ENCODE data around the gene FBXO28. TPM values are rescaled to one million over a fixed set of nuclear protein-coding genes. Genes with fewer than 3 reads are reported as not detected.

FBXO28 gene
- total RNA-seq, 1 experiment from 2014 or later, result 37.0 TPM

DNA sequence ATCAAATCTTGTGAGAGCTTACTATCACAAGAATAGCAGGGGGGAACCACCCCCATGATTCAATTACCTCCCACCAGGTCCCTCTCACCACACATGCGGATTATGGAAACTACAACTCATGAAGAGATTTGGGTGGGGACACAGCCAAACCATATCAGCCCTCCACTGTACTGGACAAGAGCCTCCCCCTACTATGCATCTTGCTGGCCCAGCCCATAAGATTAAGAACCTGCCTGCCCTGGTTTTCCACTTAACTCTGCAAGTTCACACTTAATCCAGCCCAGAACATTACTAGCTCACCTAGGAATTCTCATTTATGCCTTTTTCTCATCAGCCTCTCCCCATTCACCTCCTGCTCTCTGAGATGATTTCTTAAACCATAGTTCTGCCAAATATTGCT, 18.0 kb upstream of the FBXO28 start:
- intact Hi-C loops (cut with micrococcal nuclease), result no loop called here
- ATAC-seq (no peak), DNase-seq (ENCODE audit: low read depth, low spot score) (no peak)
- H3K4me3 ChIP-seq (replicated peaks in 1 of 2; ENCODE audit: low read depth in 1 of 2, low read length in 2 of 2), result no peak overlapping the region
- no peaks in the 10 kb centered on the region for H3K79me2 ChIP-seq (ENCODE audit: insufficient read depth, low read length)
- no peak for TF ChIP-seq EZH2phosphoT487 (IDR thresholded peaks at IDR 0.05; ENCODE audit: borderline replicate concordance)
- TF ChIP-seq ZFX (IDR thresholded peaks at IDR 0.05), result no peak
- TF ChIP-seq JUND (IDR thresholded peaks at IDR 0.05), result no peak
- TF ChIP-seq SIN3A (IDR thresholded peaks at IDR 0.05; ENCODE audit: low read depth), result no peak
- TF ChIP-seq SRF (IDR thresholded peaks at IDR 0.05; ENCODE audit: low read depth), result no peak
- TF ChIP-seq, protein P1, sequence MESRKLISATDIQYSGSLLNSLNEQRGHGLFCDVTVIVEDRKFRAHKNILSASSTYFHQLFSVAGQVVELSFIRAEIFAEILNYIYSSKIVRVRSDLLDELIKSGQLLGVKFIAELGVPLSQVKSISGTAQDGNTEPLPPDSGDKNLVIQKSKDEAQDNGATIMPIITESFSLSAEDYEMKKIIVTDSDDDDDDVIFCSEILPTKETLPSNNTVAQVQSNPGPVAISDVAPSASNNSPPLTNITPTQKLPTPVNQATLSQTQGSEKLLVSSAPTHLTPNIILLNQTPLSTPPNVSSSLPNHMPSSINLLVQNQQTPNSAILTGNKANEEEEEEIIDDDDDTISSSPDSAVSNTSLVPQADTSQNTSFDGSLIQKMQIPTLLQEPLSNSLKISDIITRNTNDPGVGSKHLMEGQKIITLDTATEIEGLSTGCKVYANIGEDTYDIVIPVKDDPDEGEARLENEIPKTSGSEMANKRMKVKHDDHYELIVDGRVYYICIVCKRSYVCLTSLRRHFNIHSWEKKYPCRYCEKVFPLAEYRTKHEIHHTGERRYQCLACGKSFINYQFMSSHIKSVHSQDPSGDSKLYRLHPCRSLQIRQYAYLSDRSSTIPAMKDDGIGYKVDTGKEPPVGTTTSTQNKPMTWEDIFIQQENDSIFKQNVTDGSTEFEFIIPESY (IDR thresholded peaks at IDR 0.05; ENCODE audit: extremely low read depth, insufficient replicate concordance, low read length), result no peak
- no peak for TF ChIP-seq FOSL1 (IDR thresholded peaks at IDR 0.05; ENCODE audit: low read depth)
- no peak for TF ChIP-seq SP1 (IDR thresholded peaks at IDR 0.05; ENCODE audit: low read depth)
- no peak for TF ChIP-seq POLR2AphosphoS5 (IDR thresholded peaks at IDR 0.05; ENCODE audit: low read depth, low read length)
- TF ChIP-seq, protein P2, sequence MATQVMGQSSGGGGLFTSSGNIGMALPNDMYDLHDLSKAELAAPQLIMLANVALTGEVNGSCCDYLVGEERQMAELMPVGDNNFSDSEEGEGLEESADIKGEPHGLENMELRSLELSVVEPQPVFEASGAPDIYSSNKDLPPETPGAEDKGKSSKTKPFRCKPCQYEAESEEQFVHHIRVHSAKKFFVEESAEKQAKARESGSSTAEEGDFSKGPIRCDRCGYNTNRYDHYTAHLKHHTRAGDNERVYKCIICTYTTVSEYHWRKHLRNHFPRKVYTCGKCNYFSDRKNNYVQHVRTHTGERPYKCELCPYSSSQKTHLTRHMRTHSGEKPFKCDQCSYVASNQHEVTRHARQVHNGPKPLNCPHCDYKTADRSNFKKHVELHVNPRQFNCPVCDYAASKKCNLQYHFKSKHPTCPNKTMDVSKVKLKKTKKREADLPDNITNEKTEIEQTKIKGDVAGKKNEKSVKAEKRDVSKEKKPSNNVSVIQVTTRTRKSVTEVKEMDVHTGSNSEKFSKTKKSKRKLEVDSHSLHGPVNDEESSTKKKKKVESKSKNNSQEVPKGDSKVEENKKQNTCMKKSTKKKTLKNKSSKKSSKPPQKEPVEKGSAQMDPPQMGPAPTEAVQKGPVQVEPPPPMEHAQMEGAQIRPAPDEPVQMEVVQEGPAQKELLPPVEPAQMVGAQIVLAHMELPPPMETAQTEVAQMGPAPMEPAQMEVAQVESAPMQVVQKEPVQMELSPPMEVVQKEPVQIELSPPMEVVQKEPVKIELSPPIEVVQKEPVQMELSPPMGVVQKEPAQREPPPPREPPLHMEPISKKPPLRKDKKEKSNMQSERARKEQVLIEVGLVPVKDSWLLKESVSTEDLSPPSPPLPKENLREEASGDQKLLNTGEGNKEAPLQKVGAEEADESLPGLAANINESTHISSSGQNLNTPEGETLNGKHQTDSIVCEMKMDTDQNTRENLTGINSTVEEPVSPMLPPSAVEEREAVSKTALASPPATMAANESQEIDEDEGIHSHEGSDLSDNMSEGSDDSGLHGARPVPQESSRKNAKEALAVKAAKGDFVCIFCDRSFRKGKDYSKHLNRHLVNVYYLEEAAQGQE (IDR thresholded peaks at IDR 0.05; ENCODE audit: low read depth), result no peak
- TF ChIP-seq RAD21 (IDR thresholded peaks at IDR 0.05; ENCODE audit: low read depth), result no peak
- TF ChIP-seq, protein P3, sequence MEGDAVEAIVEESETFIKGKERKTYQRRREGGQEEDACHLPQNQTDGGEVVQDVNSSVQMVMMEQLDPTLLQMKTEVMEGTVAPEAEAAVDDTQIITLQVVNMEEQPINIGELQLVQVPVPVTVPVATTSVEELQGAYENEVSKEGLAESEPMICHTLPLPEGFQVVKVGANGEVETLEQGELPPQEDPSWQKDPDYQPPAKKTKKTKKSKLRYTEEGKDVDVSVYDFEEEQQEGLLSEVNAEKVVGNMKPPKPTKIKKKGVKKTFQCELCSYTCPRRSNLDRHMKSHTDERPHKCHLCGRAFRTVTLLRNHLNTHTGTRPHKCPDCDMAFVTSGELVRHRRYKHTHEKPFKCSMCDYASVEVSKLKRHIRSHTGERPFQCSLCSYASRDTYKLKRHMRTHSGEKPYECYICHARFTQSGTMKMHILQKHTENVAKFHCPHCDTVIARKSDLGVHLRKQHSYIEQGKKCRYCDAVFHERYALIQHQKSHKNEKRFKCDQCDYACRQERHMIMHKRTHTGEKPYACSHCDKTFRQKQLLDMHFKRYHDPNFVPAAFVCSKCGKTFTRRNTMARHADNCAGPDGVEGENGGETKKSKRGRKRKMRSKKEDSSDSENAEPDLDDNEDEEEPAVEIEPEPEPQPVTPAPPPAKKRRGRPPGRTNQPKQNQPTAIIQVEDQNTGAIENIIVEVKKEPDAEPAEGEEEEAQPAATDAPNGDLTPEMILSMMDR (IDR thresholded peaks at IDR 0.05 in 2 of 3, conservative IDR thresholded peaks at IDR 0.05 in 1 of 3; ENCODE audit: borderline replicate concordance in 1 of 3, insufficient read depth in 1 of 3, low read depth in 2 of 3, low read length in 2 of 3), result no peak
- TF ChIP-seq, protein P4, sequence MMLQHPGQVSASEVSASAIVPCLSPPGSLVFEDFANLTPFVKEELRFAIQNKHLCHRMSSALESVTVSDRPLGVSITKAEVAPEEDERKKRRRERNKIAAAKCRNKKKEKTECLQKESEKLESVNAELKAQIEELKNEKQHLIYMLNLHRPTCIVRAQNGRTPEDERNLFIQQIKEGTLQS (IDR thresholded peaks at IDR 0.05), result no peak
- no peak for TF ChIP-seq POLR2A (IDR thresholded peaks at IDR 0.05; ENCODE audit: borderline replicate concordance, extremely low read depth, insufficient read depth, insufficient read length)
- TF ChIP-seq EZH2 (IDR thresholded peaks at IDR 0.05), result no peak
- TF ChIP-seq YY1 (IDR thresholded peaks at IDR 0.05; ENCODE audit: extremely low read depth, insufficient replicate concordance, low read depth, low read length), result no peak
- TF ChIP-seq CEBPB (IDR thresholded peaks at IDR 0.05; ENCODE audit: low read depth), result no peak
- TF ChIP-seq, protein P5, sequence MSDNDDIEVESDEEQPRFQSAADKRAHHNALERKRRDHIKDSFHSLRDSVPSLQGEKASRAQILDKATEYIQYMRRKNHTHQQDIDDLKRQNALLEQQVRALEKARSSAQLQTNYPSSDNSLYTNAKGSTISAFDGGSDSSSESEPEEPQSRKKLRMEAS (IDR thresholded peaks at IDR 0.05), result no peak
- no peak overlapping the region for H3K9ac ChIP-seq (ENCODE audit: low read length)
- no peaks in the 10 kb centered on the region for H3K9me3 ChIP-seq (ENCODE audit: control insufficient read depth in 1 of 2, insufficient read depth in 1 of 2, low read depth in 1 of 2, low read length in 2 of 2)
- no peaks in the 10 kb centered on the region for H3K27me3 ChIP-seq (ENCODE audit: insufficient read depth, low read length)
- H3K4me2 ChIP-seq (ENCODE audit: low read length), result no peak overlapping the region
- no peak overlapping the region for H3K27ac ChIP-seq (ENCODE audit: low read depth, low read length)
- no peak overlapping the region for H2AFZ ChIP-seq (ENCODE audit: low read depth, low read length, poor library complexity, severe bottlenecking)
- ChIA-PET POLR2A (no interaction called here), CTCF (no interaction called here), RAD21 (ENCODE audit: low non-redundant PET in 1 of 2, low total read pairs in 2 of 2, uncharacterized antibody in 2 of 2, unreplicated experiment in 2 of 2) (no interaction called here)
- no TSS peak for BruUV-seq (replicated peaks)
- H3K4me1 ChIP-seq (ENCODE audit: control insufficient read depth in 1 of 2, insufficient read depth in 2 of 2, low read length in 2 of 2), result no peaks in the 10 kb centered on the region
- no peaks in the 10 kb centered on the region for H3K9me2 ChIP-seq (ENCODE audit: insufficient read depth)
- no peaks in the 10 kb centered on the region for H4K20me1 ChIP-seq (ENCODE audit: insufficient read depth)
- H3K36me3 ChIP-seq (ENCODE audit: control insufficient read depth in 1 of 2, insufficient read depth in 2 of 2, low read length in 2 of 2), result no peaks in the 10 kb centered on the region

Data from HCT116 (cell line).